NCI-H1105 (cell line): ENCODE results near the gene SOX11.
"Not testable (repeated sequence)": the region's sequence is repeated elsewhere in the genome, so short reads cannot be mapped to it uniquely, and the experiment has no call there.

ENCODE experiments used
- DNase-seq: peaks from one replicate; lab custom pipeline; 2025; lab: John Stamatoyannopoulos, UW

SOX11 gene

GRCh38 chr2:5691985-5692529 is at the start of gene SOX11:
Gene SOX11, plus strand, starts transcription at chr2:5692384. Its CDS starts 338 bp downstream, at chr2:5692722.
- DNase-seq, result peak; percentile 71

DNA sequence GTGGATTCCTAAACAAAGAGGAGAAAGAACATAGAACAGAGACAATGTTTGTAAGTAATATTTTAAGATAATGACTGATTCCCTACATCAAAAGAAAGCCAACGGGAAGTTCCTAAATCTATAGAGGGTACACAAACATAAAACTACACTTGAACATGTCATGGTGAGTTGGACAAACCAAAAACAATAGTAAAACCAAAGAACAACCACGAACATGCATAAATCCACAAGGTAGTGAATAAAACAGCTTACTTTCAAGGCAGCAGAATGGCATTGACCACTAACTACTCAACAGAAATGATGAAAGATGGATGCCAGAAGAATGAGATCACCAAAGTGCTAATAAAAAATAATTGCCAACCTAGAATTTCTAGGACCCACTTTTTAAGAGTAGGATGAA is 39.5 kb upstream of the SOX11 start:
- DNase-seq, result not testable (repeated sequence)

DNA sequence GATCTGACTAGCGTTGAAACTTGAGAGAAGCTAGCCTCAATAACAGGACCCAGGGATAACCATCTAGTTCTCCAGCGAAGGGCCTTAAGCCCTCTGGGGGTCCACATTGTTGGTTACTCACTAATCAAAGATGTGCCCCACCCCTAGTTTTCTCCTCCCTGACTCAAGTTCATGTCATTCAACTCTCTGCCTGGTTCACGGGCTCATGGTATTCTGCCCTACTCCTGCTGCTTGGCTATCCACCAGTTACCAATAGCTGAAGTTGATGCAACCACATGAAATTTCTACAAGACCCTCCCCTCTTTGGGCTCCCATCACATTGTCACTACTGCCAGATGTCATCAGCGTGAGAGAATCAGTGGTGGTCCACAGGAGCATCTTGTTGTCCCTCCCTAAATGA is 38.4 kb upstream of the SOX11 start:
- DNase-seq, result not testable (repeated sequence)

- DNase-seq, result no peak
Observed at GRCh38 chr2:5657231-5657630, 35.0 kb upstream of the SOX11 start.

DNA sequence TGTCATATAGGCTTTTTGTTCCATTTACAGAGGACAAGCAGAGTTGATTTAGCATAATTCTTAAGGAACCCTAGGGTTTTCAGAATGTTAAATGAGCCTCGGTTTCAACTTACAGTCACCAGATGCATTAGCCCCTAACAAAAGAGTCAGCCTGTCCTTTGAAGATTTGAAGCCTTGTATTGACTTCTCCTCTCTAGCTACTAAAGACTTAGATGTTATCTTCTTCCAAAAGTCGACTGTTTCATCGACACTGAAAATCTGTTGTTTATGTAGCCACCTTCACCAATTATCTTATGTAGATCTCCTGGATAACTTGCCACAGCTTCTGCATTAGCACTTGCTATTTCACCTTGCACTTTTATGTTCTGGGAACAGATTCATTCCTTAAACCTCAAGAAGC is 31.6 kb upstream of the SOX11 start:
- no peak for DNase-seq

DNA sequence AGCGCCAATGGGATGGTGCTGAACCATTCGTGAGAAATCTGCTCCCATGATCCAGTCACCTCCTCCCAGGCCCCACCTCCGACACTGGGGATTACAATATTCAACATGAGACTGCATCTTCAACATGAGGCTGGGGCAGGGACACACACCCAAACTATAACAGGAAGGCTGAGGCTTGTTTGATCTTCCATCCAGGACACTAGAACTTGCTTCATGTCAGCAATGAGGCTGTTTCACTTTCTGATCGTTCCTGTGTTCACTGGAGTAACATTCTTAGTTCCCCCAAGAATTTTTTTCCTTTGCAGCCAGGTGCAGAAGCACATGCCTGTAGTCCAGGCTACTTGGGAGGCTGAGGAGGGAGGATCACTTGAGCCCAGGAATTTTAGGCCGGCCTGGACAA is 30.8 kb upstream of the SOX11 start:
- no peak for DNase-seq

DNA sequence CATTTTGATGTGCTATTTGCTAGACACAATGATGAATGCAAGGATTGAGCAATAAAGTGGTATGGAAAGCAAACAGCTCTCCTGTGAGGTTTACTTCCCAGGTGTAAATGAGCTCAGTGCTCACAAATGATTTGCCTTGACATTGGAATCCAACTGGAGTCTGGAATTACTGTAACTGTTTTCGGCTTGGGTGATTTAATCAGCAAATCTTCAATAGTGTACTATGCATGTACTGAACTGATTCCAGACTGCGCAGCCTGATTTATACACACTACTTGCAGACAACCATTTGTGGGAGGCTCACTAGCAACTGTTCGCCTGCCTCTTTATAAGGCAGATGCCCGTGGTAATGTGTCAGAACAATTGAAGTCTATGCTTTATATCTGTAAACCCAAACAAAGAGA is 27.9 kb upstream of the SOX11 start:
- no peak for DNase-seq

DNA sequence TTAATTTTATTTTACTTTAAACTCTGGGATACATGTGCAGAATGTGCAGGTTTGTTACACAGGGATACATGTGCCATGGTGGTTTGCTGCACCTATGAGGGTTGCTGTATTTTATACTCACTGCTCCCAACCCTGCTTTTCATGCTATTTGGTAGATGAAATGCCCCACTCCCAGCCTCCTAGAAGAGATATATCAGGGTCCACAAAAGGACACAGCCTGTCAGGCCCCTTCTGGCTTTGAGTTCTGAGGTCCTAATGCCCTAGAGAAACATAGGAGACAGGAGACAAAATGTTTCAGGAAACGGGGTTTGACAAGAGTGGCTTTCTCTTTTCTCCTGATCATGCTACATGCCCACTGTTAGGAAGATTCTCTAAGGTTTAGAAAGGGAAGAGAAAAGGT is 27.1 kb upstream of the SOX11 start:
- DNase-seq, result no peak

GRCh38 chr2:5666798-5667197 is 25.4 kb upstream of the SOX11 start:
- DNase-seq, result no peak

- DNase-seq, result not testable (repeated sequence)
Observed at GRCh38 chr2:5667655-5668054, 24.5 kb upstream of the SOX11 start.

GRCh38 chr2:5668682-5669250 is 23.4 kb upstream of the SOX11 start:
- DNase-seq, result no peak

GRCh38 chr2:5672749-5673144 is 19.4 kb upstream of the SOX11 start:
- DNase-seq, result no peak

DNA sequence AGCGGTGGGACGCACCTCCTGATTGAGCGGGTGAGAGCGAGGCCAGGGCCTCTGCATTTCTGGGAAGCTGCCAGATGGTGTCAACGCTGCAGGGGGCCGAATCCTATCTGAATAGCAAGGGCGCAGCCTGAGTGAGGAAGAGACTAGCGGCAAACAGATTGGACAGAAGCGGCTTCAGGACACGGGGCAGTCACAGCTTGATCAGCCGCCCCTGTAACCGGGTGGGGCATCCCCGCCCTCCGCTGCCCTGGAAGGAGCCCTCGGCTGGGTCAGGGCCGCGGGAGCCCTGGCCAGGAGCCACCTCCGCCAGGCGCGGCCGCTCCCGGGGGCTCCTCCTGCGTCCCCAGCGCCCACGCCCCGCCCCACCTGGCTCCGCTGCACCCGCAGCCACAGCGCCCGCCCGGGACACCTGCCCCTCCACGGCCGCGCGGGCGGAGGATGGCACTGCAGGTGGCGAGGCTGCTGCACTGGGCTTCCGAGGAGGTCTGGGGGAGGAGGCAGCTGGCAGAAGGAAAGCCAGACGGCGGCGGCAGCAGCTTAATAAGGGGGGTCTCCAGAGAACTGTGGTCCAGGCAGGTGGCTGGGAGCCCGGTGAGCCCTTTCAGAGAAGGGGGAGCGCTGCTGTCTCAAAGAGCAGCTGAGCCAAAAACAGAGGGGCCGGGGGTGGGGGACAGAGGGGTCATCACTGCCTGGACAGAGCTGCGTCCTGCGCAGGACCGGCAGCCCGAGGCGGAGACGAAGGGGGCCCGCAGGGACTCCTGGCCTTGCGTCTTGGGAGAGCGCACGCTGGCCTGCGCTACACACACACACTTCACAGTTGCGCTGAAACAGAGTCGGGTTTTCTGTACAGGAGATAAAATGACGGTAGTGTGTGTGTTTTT is 18.8 kb upstream of the SOX11 start:
- DNase-seq, result peak; percentile 43

- no peak for DNase-seq
Observed at GRCh38 chr2:5674026-5674340, 18.2 kb upstream of the SOX11 start.

GRCh38 chr2:5677133-5677532 is 15.1 kb upstream of the SOX11 start:
- no peak for DNase-seq

DNA sequence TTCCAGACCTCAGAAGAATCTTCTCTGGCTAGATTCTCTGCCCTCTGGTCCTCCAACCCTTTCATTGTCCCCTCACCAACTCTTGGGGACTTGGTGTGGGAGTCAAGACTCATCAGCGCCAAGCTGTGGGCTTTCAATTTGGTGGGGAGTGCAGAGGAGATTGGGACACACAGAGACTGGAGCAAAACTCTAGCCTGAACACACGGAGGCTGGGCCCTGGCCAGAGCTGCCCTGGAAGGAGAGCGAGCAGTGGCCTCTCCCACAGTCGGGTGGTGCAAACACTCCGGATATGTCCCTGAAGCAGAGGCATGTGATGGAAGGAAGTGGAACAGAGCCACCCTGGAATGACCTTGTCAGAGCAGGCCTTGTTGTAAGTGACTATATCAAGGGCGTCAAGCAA is 8.7 kb upstream of the SOX11 start:
- no peak for DNase-seq

DNA sequence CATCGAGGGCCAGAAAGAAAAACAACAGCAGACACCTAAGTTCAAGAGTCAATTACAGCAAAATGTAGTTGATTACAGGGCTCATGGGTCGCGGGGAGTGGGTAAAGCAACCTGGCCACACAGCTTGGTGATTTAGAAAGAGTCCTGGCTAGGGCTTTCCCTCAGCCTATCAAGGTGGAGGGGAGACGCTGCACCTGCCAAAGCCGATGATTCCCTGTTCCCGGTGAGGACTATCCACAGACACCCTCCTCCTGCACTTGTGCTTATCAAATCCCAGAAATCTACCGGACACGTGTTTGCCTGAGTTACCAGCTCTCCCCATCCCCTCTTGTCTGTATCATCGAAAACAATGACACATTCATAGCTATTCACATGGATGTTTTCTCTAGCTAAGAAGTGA is 7.0 kb upstream of the SOX11 start:
- peak; percentile 11 for DNase-seq

GRCh38 chr2:5686068-5686467 is 6.1 kb upstream of the SOX11 start:
- DNase-seq, result no peak

DNA sequence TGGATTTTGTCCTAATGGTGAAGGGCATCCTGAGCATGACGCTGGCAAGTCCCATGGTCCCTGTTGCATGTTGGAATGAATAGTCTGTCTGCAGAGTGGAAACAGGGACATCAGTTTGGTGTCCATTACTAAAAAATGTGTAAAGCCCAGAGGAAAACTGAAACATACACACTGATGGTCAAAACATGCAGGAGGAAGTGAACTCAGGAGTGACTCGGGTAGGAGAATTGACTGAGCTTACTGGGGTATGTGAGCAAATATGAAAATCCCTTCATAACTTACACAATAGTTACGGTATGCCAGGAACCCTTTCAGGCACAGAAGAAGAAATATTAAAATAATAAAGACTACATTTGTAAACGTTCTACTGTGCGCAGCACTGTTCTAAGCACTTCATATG is 5.6 kb upstream of the SOX11 start:
- DNase-seq, result no peak

- DNase-seq, result no peak
Observed at GRCh38 chr2:5689750-5690149, 2.4 kb upstream of the SOX11 start.

- DNase-seq, result no peak
Observed at GRCh38 chr2:5690286-5690685, 1.9 kb upstream of the SOX11 start.

DNA sequence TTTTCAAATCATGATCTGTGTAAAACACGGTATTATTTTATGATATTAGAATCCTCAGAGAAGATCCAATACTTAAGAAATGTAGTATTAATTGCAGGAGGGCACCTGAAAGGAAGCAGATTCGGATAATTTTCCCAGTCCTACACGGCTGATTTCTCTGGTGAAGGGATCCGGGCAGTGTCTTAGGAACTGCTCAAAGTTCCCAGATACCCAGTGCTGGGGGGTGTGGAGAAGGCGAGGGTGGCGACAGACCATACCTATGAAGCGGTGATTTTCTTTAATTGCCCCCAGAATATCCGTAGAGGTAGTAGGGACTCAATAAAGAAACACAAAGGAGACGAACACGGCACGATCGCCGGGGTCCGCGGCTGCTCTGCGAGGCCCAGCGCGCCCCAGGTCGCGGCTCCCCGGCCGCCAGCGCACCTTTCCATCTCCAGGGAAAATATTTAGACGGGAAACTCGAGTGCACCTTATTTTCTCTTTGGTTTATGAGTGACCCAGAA is 1.4 kb upstream of the SOX11 start:
- no peak for DNase-seq

GRCh38 chr2:5691221-5691984 is 781 bp upstream of the SOX11 start:
- DNase-seq, result no peak
